GM12878 (cell line): ENCODE data around the gene ZNF688. TPM values are rescaled to one million over a fixed set of nuclear protein-coding genes. Genes with fewer than 3 reads are reported as not detected.

Experiments
- ATAC-seq: fragments of 200-7000 bp; cut with Tn5 transposase; 3 replicates; pipeline ENCODE4 v1.9.1; 2020; ENCODE audit warnings: mild to moderate bottlenecking, moderate library complexity
- BruUV-seq: library from RNA; stranded (reverse); fragments of 400-500 nt; replicated peaks from 2 replicates; lab custom pipeline; 2021; lab: Mats Ljungman, UMichigan
- CTCF ChIA-PET: fragments of 300-600 bp; sonication (Branson Sonifier 250); formaldehyde crosslinking; extraction: SDS; loops from one replicate; lab custom pipeline; 2021; ENCODE audit warnings: inconsistent platforms; lab: Yijun Ruan, JAX
- POLR2A ChIA-PET: fragments of 350-600 bp; formaldehyde crosslinking; extraction: SDS; loops from one replicate; lab custom pipeline; 2021; ENCODE audit warnings: inconsistent platforms; lab: Charles Lee
- RAD21 ChIA-PET: fragments of 300-600 bp; sonication (Branson Sonifier 250); formaldehyde crosslinking; loops from one replicate; lab custom pipeline; 2023; ENCODE audit warnings: antibody characterized with exemption; ENCODE audit not compliant: unreplicated experiment; lab: Charles Lee
- SMC1A ChIA-PET: fragments of 300-600 bp; sonication (Branson Sonifier 250); formaldehyde crosslinking; loops from one replicate; lab custom pipeline; 2023; ENCODE audit not compliant: unreplicated experiment, uncharacterized antibody; lab: Charles Lee
- DNase-seq: peaks from one replicate; pipeline ENCODE4 v3.0.0-alpha.2; 2011; ENCODE audit warnings: low read depth, low spot score
- FAIRE-seq: peaks from 3 replicates; lab custom pipeline; 2011; peaks lifted over from hg19 to GRCh38; lab: Jason Lieb, UNC
- H2AFZ ChIP-seq: 2 replicates; pipeline ENCODE4 v1.6.0; 2011; ENCODE audit warnings: low read depth, low read length, control low read depth; ENCODE audit not compliant: control insufficient read depth
- H3K27ac ChIP-seq: 2 replicates; pipeline ENCODE4 v1.5.1; 2011; ENCODE audit warnings: control low read depth; ENCODE audit not compliant: control insufficient read depth, insufficient read depth
- H3K27me3 ChIP-seq, 2 experiments: replicated peaks in 1 of 2; 2 replicates each; pipeline versions ENCODE4 v1.6.0 to v1.6.1; 2011; ENCODE audit warnings: low read length in 1 of 2; ENCODE audit not compliant: control insufficient read depth in 2 of 2, insufficient read depth in 2 of 2
- H3K36me3 ChIP-seq, 2 experiments: 2 replicates each; pipeline ENCODE4 v1.5.1; 2011; ENCODE audit warnings: low read length in 1 of 2; ENCODE audit not compliant: control insufficient read depth in 2 of 2, insufficient read depth in 2 of 2
- H3K4me1 ChIP-seq: 2 replicates; pipeline ENCODE4 v1.6.1; 2011; ENCODE audit warnings: mild to moderate bottlenecking, low read length, moderate library complexity, mixed read lengths; ENCODE audit not compliant: control insufficient read depth, insufficient read depth
- H3K4me2 ChIP-seq: 2 replicates; pipeline ENCODE4 v1.6.0; 2011; ENCODE audit warnings: control low read depth; ENCODE audit not compliant: control insufficient read depth, insufficient read depth
- H3K4me3 ChIP-seq: fragments of 200-600 bp; sonication (generic); 2 replicates; pipeline ENCODE4 v1.5.1; 2016
- H3K79me2 ChIP-seq: 2 replicates; pipeline ENCODE4 v1.6.0; 2011; ENCODE audit warnings: low read length; ENCODE audit not compliant: control insufficient read depth, insufficient read depth
- H3K9ac ChIP-seq: 2 replicates; pipeline ENCODE4 v1.8.0; 2011; ENCODE audit warnings: low read length, control low read depth, mixed read lengths; ENCODE audit not compliant: control insufficient read depth, insufficient read depth
- H3K9me3 ChIP-seq: replicated peaks from 3 replicates; pipeline ENCODE4 v1.5.1; 2011; ENCODE audit warnings: mild to moderate bottlenecking, low read length; ENCODE audit not compliant: control insufficient read depth, insufficient read depth
- H4K20me1 ChIP-seq: 2 replicates; pipeline ENCODE4 v1.6.0; 2011; ENCODE audit not compliant: control insufficient read depth, insufficient read depth
- ETV6 ChIP-seq, 2 experiments: fragments of 450-650 bp in 1 of 2; IDR thresholded peaks in 1 of 2; conservative IDR thresholded peaks in 1 of 2; 2 replicates each; pipeline ENCODE4 v1.6.1; 2014; ENCODE audit warnings: antibody characterized with exemption in 1 of 2, borderline replicate concordance in 1 of 2, low read depth in 1 of 2, mild to moderate bottlenecking in 1 of 2, moderate library complexity in 1 of 2
- NFIC ChIP-seq: IDR thresholded peaks from 2 replicates; pipeline ENCODE4 v1.6.1; 2012; ENCODE audit warnings: low read depth, mild to moderate bottlenecking, inconsistent platforms, low read length, moderate library complexity
- POLR2AphosphoS2 ChIP-seq: IDR thresholded peaks from 2 replicates; pipeline ENCODE4 v1.6.1; 2011; ENCODE audit warnings: low read depth, mild to moderate bottlenecking, low read length, improper control_type of control experiment, moderate library complexity
- whole genome bisulfite sequencing: methylation state at CpG from one replicate; pipeline ENCODE4 v1.1.6; 2016; ENCODE audit warnings: low lambda C conversion rate; ENCODE audit not compliant: insufficient replicate concordance, insufficient coverage; ENCODE audit errors: missing lambda C conversion rate; 5-methylcytosine and 5-hydroxymethylcytosine counted together
- in situ Hi-C: fragments of 300-500 bp; cut with MboI; formaldehyde crosslinking; loops from 9 replicates; pipeline ENCODE4 v1.14.3; 2018; ENCODE audit warnings: mixed read lengths
- intact Hi-C: fragments of 100-400 bp; cut with micrococcal nuclease; formaldehyde crosslinking; loops from one replicate; pipeline ENCODE4 v1.14.2; 2022; ENCODE audit not compliant: unreplicated experiment
- polyA plus RNA-seq, 11 experiments: library from polyadenylated mRNA; depleted of rRNA in 4 of 11; unstranded in 6 of 11; stranded (reverse) in 5 of 11; fragments of >200 nt; fragmentation: Nextera tagmentation in 4 of 11; fragmentation: Illumina TruSeq in 1 of 11; extraction: Ambion mirVana in 4 of 11; extraction: Trizol in 1 of 11; gene quantifications; 1 replicate in 1 of 11; 2 replicates in 10 of 11; pipeline versions ENCODE4 v1.2.1 to v1.2.3, GENCODE V29; 2011 to 2016; ENCODE audit warnings: inconsistent platforms in 2 of 11, missing spikeins in 2 of 11, low read depth in 1 of 11
- total RNA-seq, 4 experiments: library from RNA; depleted of rRNA in 3 of 4; stranded (reverse); fragments of >200 nt in 3 of 4; fragmentation: Illumina TruSeq in 1 of 4; extraction: Trizol in 1 of 4; gene quantifications; 2 replicates each; pipeline versions ENCODE4 v1.2.1 to v1.2.3, GENCODE V29; 2013 to 2021
- TF ChIP-seq, protein P1 (sequence below): fragments of 450-650 bp; IDR thresholded peaks from 2 replicates; pipeline ENCODE4 v1.6.1; 2014; ENCODE audit warnings: mild to moderate bottlenecking

Gene ZNF688
- total and polyA plus RNA-seq, 10 of the 15 experiments (the other 5 are each of a cell fraction or from before 2014, with no cell fraction given) = 0.14 to 17.4 (median 10.6) TPM

DNA sequence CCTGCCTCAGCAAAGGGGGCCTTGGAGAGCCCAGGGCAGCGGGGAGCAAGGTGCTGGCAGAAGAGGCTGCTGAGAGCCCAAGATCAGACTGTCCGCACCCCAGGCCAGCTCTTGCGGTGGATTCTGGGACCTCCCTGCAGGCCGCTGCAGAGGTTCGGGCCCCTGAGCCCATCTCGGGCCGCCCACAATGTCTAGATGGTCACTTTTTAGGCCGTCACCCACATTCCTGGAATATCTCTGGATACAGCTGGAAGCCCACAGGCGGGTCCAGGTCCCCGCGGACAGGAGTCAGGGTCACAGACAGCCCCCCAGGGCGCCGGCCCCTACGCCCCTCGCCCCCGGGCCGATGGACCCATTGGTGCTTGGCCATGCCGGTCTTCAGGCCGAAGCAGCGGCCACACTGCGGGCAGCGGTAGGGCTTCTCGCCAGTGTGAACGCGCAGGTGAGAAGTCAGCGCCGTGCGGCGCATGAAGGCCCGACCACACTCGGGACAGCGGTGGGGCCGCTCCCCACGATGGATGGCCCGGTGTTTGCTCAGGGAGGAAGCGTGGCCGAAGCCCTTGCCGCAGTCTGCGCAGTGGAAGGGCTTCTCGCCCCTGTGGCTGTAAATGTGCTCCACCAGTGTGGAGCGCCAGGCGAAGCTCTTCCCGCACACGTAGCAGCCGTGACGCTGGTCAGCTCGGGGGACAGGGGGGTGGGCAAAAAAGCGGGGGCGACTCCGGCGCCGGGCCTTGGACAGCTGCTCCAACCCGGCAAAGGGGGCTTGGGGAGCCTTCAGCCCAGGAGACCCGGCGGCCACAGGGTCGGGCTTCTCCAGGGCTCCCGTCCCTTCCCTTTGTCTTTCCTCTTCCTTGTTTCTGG is 39.0 kb downstream of the ZNF688 start:
- FAIRE-seq (no peak), DNase-seq (no peak), ATAC-seq (no peak)
- Histone ChIP-seq H3K9me3 (no peaks in the 10 kb centered on the region), H3K36me3 (peaks cover 2 to 3% of the 10 kb centered on the region in 2 experiments; a peak in 1 of 4 replicates), H3K27ac (no peak overlapping the region), H3K9ac (no peak overlapping the region), H4K20me1 (no peaks in the 10 kb centered on the region), H2AFZ (no peak overlapping the region), H3K4me2 (no peak overlapping the region), H3K79me2 (peaks cover 27% of the 10 kb centered on the region), H3K4me3 (no peak overlapping the region), H3K4me1 (peaks cover 13% of the 10 kb centered on the region), H3K27me3 (no peaks in the 10 kb centered on the region)
- ChIA-PET SMC1A (interaction anchor here (4.7 kb wide), 1 partner anchor 102 kb away, joined by 43 read pairs; the partner anchor contains the start of gene DCTPP1), CTCF (interaction anchor here (4.4 to 4.7 kb wide), 2 partner anchors 85 to 101 kb away, joined by 60 to 81 read pairs; partner anchors contain the start of genes DCTPP1 and SEPHS2), RAD21 (interaction anchor here (3.7 kb wide), 1 partner anchor 83 kb away, joined by 44 read pairs; no protein-coding TSS in a partner anchor), POLR2A (interaction anchor here (0.6 to 5.6 kb wide), 3 partner anchors 30 to 74 kb away, joined by 5 to 36 read pairs (median 7); partner anchors contain the start of gene ITGAL)
- no TSS peak for BruUV-seq
- WGBS = 98% methylated on average over 54 of the region's 57 CpGs
- in situ Hi-C loops (no loop called here), intact Hi-C loops (no loop called here)
- TF ChIP-seq, protein P1, sequence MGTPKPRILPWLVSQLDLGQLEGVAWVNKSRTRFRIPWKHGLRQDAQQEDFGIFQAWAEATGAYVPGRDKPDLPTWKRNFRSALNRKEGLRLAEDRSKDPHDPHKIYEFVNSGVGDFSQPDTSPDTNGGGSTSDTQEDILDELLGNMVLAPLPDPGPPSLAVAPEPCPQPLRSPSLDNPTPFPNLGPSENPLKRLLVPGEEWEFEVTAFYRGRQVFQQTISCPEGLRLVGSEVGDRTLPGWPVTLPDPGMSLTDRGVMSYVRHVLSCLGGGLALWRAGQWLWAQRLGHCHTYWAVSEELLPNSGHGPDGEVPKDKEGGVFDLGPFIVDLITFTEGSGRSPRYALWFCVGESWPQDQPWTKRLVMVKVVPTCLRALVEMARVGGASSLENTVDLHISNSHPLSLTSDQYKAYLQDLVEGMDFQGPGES = no peak
- TF ChIP-seq ETV6 (conservative IDR thresholded peaks at IDR 0.05 in 1 of 2, IDR thresholded peaks at IDR 0.05 in 1 of 2; ENCODE audit: borderline replicate concordance in 1 of 2, low read depth in 1 of 2) = no peak
- TF ChIP-seq NFIC = no peak
- no peak for TF ChIP-seq POLR2AphosphoS2
